DOHH2 (cell line): ENCODE measurements around the gene FEM1B.

Source experiments
- CTCF ChIP-seq: fragments of 200-600 bp; sonication (generic); IDR thresholded peaks from one replicate; pipeline ENCODE4 v1.5.1; 2014; ENCODE audit warnings: antibody characterized with exemption, mild to moderate bottlenecking, low read depth, low read length; ENCODE audit not compliant: poor library complexity, severe bottlenecking
- EZH2phosphoT487 ChIP-seq: fragments of 200-600 bp; sonication (generic); IDR thresholded peaks from 2 replicates; pipeline ENCODE4 v1.6.1; 2017; ENCODE audit warnings: borderline replicate concordance, mild to moderate bottlenecking, antibody characterized with exemption, low read length, moderate library complexity, mixed read lengths

- no peak for TF ChIP-seq CTCF
- no peak for TF ChIP-seq EZH2phosphoT487
Measured at GRCh38 chr15:68298882-68299381, 21.4 kb downstream of the FEM1B start.
